H1 (cell line): ENCODE data around the gene GPR162. TPM values are rescaled to one million over a fixed set of nuclear protein-coding genes. Genes with fewer than 3 reads are reported as not detected.

ENCODE experiments used
- BRCA1 ChIP-seq: IDR thresholded peaks from 2 replicates; pipeline ENCODE4 v1.6.1; 2012; ENCODE audit warnings: low read depth, low read length, improper control_type of control experiment
- MAFK ChIP-seq: IDR thresholded peaks from 2 replicates; pipeline ENCODE4 v1.6.1; 2012; ENCODE audit warnings: low read depth, mild to moderate bottlenecking, improper control_type of control experiment, low read length
- NANOG ChIP-seq: IDR thresholded peaks from 2 replicates; pipeline ENCODE4 v1.6.1; 2011; ENCODE audit warnings: low read length, low read depth, mild to moderate bottlenecking, inconsistent platforms; ENCODE audit not compliant: insufficient read depth, poor library complexity, severe bottlenecking
- SIN3A ChIP-seq, 2 experiments: IDR thresholded peaks in 1 of 2; conservative IDR thresholded peaks in 1 of 2; 2 replicates each; pipeline ENCODE4 v1.6.1; 2011 to 2012; ENCODE audit warnings: low read length in 2 of 2, improper control_type of control experiment in 1 of 2, low read depth in 1 of 2, mild to moderate bottlenecking in 1 of 2
- polyA plus RNA-seq, 7 experiments: library from polyadenylated mRNA; depleted of rRNA in 3 of 7; stranded (reverse) in 5 of 7; unstranded in 2 of 7; fragments of >200 nt in 5 of 7; fragments of 200-250 nt in 2 of 7; gene quantifications; 1 replicate in 5 of 7; 2 replicates in 1 of 7; 4 replicates in 1 of 7; pipeline versions ENCODE4 v1.2.1 to v1.2.3, GENCODE V29; 2011 to 2013; ENCODE audit warnings: missing spikeins in 2 of 7, mixed read lengths in 2 of 7
- total RNA-seq: library from RNA; stranded (reverse); fragmentation: NEBNext Ultra II Directional; extraction: Animal tissue kit (Norgen Biotek cat#: 25700); gene quantifications from 2 replicates; pipeline ENCODE4 v1.2.1, GENCODE V29; 2021

The GPR162 gene
- total and polyA plus RNA-seq, 2 of the 8 experiments (the other 6 are each of a cell fraction or from before 2014, with no cell fraction given), result 7.3 to 8.8 TPM

GRCh38 chr12:6834873-6835272 lies 13.3 kb downstream of the GPR162 start (continued):
- TF ChIP-seq BRCA1, result no peak
- TF ChIP-seq SIN3A (conservative IDR thresholded peaks at IDR 0.05 in 1 of 2, IDR thresholded peaks at IDR 0.05 in 1 of 2; ENCODE audit: low read depth in 1 of 2, low read length in 2 of 2), result no peak
- TF ChIP-seq NANOG, result no peak
- no peak for TF ChIP-seq MAFK
